KMS-11 (cell line): ENCODE data around the gene ZP1.
A peak's percentile ranks its signal among the peaks of the same experiment; 100 is the strongest.
"Not testable (repeated sequence)": the region's sequence is repeated elsewhere in the genome, so short reads cannot be mapped to it uniquely, and the experiment has no call there.

Source experiments
- H2AFZ ChIP-seq: fragments of 200-600 bp; sonication (generic); 2 replicates; pipeline ENCODE4 v1.6.1; 2016; ENCODE audit warnings: antibody characterized with exemption, mixed run types, low read depth
- H3K27ac ChIP-seq: fragments of 200-600 bp; sonication (generic); 2 replicates; pipeline ENCODE4 v1.6.1; 2016; ENCODE audit warnings: mild to moderate bottlenecking, mixed run types
- H3K27me3 ChIP-seq: fragments of 200-600 bp; sonication (generic); 2 replicates; pipeline ENCODE4 v1.6.1; 2017; ENCODE audit warnings: mild to moderate bottlenecking, low read depth, mixed run types, moderate library complexity; ENCODE audit not compliant: insufficient read depth
- H3K36me3 ChIP-seq: fragments of 200-600 bp; sonication (generic); 2 replicates; pipeline ENCODE4 v1.6.1; 2017; ENCODE audit warnings: mild to moderate bottlenecking, mixed run types; ENCODE audit not compliant: insufficient read depth
- H3K4me1 ChIP-seq: fragments of 200-600 bp; sonication (generic); 2 replicates; pipeline ENCODE4 v1.6.1; 2016; ENCODE audit warnings: mild to moderate bottlenecking, low read depth, mixed run types; ENCODE audit not compliant: poor library complexity, severe bottlenecking
- H3K4me2 ChIP-seq: fragments of 200-600 bp; sonication (generic); 2 replicates; pipeline ENCODE4 v1.7.0; 2016; ENCODE audit warnings: mild to moderate bottlenecking, mixed run types
- H3K4me3 ChIP-seq: fragments of 200-600 bp; sonication (generic); IDR thresholded peaks from 2 replicates; pipeline ENCODE4 v1.6.1; 2017; ENCODE audit warnings: low read depth, low read length, mixed read lengths; ENCODE audit not compliant: insufficient read depth
- H3K79me2 ChIP-seq: fragments of 200-600 bp; sonication (generic); 2 replicates; pipeline ENCODE4 v1.6.1; 2016; ENCODE audit warnings: low read depth, mixed run types; ENCODE audit not compliant: insufficient read depth
- H3K9ac ChIP-seq: fragments of 200-600 bp; sonication (generic); 2 replicates; pipeline ENCODE4 v1.6.1; 2016; ENCODE audit warnings: mild to moderate bottlenecking, mixed run types
- H4K20me1 ChIP-seq: fragments of 200-600 bp; sonication (generic); 2 replicates; pipeline ENCODE4 v1.6.1; 2016; ENCODE audit warnings: mild to moderate bottlenecking, mixed run types; ENCODE audit not compliant: insufficient read depth
- TF ChIP-seq, protein P1 (sequence below): fragments of 200-600 bp; sonication (generic); conservative IDR thresholded peaks from 2 replicates; pipeline ENCODE4 v1.6.1; 2017; ENCODE audit warnings: low read depth, mild to moderate bottlenecking, antibody characterized with exemption, low read length, moderate library complexity, mixed read lengths

ZP1 gene

GRCh38 chr11:60905047-60905446, 37.7 kb downstream of the ZP1 start:
- Histone ChIP-seq H3K4me1 (peaks cover 38% of the 10 kb centered on the region), H4K20me1 (0 out of 2 replicates have a peak, but pooled peaks cover 6% of the 10 kb centered on the region), H3K36me3 (no peaks in the 10 kb centered on the region), H3K4me3 (peak overlapping the region; percentile 3), H3K9ac (peak overlapping the region; percentile 86; the same call in 1 of the 2 replicates), H3K27ac (no peak overlapping the region), H3K79me2 (peaks cover 41% of the 10 kb centered on the region), H2AFZ (no peak overlapping the region), H3K27me3 (no peaks in the 10 kb centered on the region), H3K4me2 (peak overlapping the region; percentile 97)
- TF ChIP-seq, protein P1, sequence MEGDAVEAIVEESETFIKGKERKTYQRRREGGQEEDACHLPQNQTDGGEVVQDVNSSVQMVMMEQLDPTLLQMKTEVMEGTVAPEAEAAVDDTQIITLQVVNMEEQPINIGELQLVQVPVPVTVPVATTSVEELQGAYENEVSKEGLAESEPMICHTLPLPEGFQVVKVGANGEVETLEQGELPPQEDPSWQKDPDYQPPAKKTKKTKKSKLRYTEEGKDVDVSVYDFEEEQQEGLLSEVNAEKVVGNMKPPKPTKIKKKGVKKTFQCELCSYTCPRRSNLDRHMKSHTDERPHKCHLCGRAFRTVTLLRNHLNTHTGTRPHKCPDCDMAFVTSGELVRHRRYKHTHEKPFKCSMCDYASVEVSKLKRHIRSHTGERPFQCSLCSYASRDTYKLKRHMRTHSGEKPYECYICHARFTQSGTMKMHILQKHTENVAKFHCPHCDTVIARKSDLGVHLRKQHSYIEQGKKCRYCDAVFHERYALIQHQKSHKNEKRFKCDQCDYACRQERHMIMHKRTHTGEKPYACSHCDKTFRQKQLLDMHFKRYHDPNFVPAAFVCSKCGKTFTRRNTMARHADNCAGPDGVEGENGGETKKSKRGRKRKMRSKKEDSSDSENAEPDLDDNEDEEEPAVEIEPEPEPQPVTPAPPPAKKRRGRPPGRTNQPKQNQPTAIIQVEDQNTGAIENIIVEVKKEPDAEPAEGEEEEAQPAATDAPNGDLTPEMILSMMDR = no peak

GRCh38 chr11:60905551-60906113, 38.3 kb downstream of the ZP1 start:
- TF ChIP-seq, protein P1 = no peak
- Histone ChIP-seq H3K4me3 (peak overlapping the region; percentile 14), H3K79me2 (peaks cover 41% of the 10 kb centered on the region), H3K36me3 (no peaks in the 10 kb centered on the region), H3K27me3 (no peaks in the 10 kb centered on the region), H3K4me2 (peak overlapping the region; percentile 97), H4K20me1 (0 out of 2 replicates have a peak, but pooled peaks cover 6% of the 10 kb centered on the region), H2AFZ (peak overlapping the region; percentile 63), H3K4me1 (peaks cover 44% of the 10 kb centered on the region), H3K27ac (peak overlapping the region; percentile 84), H3K9ac (peak overlapping the region; percentile 86)

DNA sequence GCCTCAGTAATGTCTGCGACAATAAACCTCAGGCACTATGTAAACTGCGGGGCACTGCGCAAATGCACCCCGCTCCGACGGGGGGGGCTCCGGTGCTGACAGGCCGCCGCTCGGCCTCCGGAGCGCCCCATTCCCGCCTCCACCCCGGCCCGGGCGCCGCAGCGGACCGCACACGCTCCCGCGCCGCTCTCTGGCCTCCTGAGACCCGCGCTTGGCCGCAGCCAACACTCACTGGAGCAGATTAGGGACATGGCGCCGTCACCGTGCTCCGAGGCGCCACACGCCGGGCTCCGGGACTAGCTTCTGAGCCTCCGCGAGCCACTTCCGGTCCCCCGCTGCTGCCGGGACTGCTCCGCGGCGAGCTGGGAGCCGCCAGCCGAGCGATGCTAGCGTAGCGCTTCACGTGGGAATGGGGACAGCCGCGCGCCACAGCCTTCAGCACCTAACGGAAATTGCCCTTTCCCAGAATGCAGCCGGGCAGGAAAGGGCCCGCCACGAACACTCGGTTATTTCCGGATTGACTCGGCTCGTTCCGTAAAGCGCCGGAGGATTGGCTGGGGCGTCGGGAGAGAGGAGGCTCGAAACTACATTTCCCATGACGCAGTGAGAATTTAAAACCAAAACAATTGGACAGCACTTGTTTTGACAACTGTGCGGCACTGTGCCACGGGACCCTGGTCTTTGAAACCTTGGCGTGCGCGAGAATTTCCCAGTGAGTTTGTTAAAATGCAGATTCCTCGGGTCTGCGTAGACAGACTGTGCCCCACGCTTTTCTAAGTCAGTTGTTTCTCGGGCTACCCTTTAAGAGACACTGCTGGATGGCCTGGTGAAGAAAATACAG, 39.0 kb downstream of the ZP1 start, which contains the start of gene PRPF19:
PRPF19 (minus strand) TSS at position 454 of the 841 bp plus-strand sequence; CDS start at position 251, 203 bp downstream.
- H3K27ac ChIP-seq = peak within 1 kb of the TSS; percentile 84
- 0 out of 2 replicates have a peak, but pooled peaks cover 6% of the 10 kb centered on the region for H4K20me1 ChIP-seq
- H3K9ac ChIP-seq = peak within 1 kb of the TSS; percentile 86
- no peaks in the 10 kb centered on the region for H3K36me3 ChIP-seq
- H3K4me2 ChIP-seq = peak within 1 kb of the TSS; percentile 97
- peak within 1 kb of the TSS; percentile 14 for H3K4me3 ChIP-seq
- TF ChIP-seq, protein P1 = 0 out of 2 replicates have a peak, but pooled peaks have one; percentile 13
- no peaks in the 10 kb centered on the region for H3K27me3 ChIP-seq
- peak within 1 kb of the TSS; percentile 63 for H2AFZ ChIP-seq
- peaks cover 51% of the 10 kb centered on the region for H3K4me1 ChIP-seq
- H3K79me2 ChIP-seq = peaks cover 41% of the 10 kb centered on the region

DNA sequence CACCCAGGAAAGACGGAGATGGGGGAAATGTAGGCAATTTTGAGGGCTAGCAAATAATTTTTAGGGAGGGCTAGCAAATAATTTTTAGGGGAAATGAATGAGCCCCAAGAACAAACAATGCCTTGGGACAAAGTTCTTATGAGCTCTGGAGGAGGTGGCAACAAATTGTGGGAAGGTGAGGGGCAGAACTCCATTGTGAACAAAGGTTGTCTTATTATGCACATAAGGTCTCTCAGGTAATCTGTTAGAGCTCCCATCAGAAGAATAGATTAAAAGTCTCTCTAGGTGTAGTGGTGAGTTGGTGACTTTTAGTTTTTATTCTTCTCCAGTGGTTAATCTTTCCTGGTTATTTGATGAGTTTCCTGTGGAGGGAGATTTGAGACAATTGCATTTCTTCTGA, 41.5 kb downstream of the ZP1 start:
- H3K4me3 ChIP-seq = no peak overlapping the region
- peaks cover 71% of the 10 kb centered on the region for H3K4me1 ChIP-seq
- H3K4me2 ChIP-seq = no peak overlapping the region
- no peak overlapping the region for H2AFZ ChIP-seq
- H3K27me3 ChIP-seq = no peaks in the 10 kb centered on the region
- TF ChIP-seq, protein P1 = no peak
- H3K27ac ChIP-seq = no peak overlapping the region
- 0 out of 2 replicates have a peak, but pooled peaks cover 6% of the 10 kb centered on the region for H4K20me1 ChIP-seq
- H3K9ac ChIP-seq = no peak overlapping the region
- no peaks in the 10 kb centered on the region for H3K36me3 ChIP-seq
- H3K79me2 ChIP-seq = peaks cover 25% of the 10 kb centered on the region

GRCh38 chr11:60909680-60910280, 42.4 kb downstream of the ZP1 start:
- H3K4me2 ChIP-seq = peak overlapping the region; percentile 57
- not testable (repeated sequence) for H2AFZ ChIP-seq, H3K36me3 ChIP-seq, H3K4me3 ChIP-seq, H4K20me1 ChIP-seq, H3K9ac ChIP-seq, H3K27me3 ChIP-seq
- H3K27ac ChIP-seq = peak overlapping the region; percentile 36; the same call in 1 of the 2 replicates
- H3K79me2 ChIP-seq = peaks cover 20% of the 10 kb centered on the region
- H3K4me1 ChIP-seq = peaks cover 62% of the 10 kb centered on the region
